GM12878 (cell line): ENCODE measurements around the gene TNK1.
"Not testable (repeated sequence)": the region's sequence is repeated elsewhere in the genome, so short reads cannot be mapped to it uniquely, and the experiment has no call there.

Source experiments
- KAT2A ChIP-seq: conservative IDR thresholded peaks from 2 replicates; pipeline ENCODE4 v1.6.1; 2011; ENCODE audit warnings: low read depth, low read length; ENCODE audit not compliant: control insufficient read depth
- MEF2A ChIP-seq: IDR thresholded peaks from 2 replicates; pipeline ENCODE4 v1.6.1; 2011; ENCODE audit warnings: low read depth, mild to moderate bottlenecking, low read length, moderate library complexity; ENCODE audit not compliant: insufficient read depth
- MYC ChIP-seq: IDR thresholded peaks from 2 replicates; pipeline ENCODE4 v1.6.1; 2011; ENCODE audit warnings: mild to moderate bottlenecking, low read length, moderate library complexity, inconsistent platforms; ENCODE audit not compliant: insufficient read depth, insufficient replicate concordance, insufficient read length, severe bottlenecking
- RAD21 ChIP-seq: IDR thresholded peaks from 2 replicates; pipeline ENCODE4 v1.6.1; 2011; ENCODE audit warnings: mild to moderate bottlenecking, low read depth, low read length, moderate library complexity; ENCODE audit not compliant: insufficient read depth
- TF ChIP-seq, protein P1 (sequence below), 3 experiments: IDR thresholded peaks in 2 of 3; conservative IDR thresholded peaks in 1 of 3; 2 replicates each; pipeline ENCODE4 v1.5.1; 2011; ENCODE audit warnings: low read depth in 3 of 3, low read length in 3 of 3, mild to moderate bottlenecking in 3 of 3, control low read depth in 2 of 3, moderate library complexity in 2 of 3, inconsistent platforms in 1 of 3, mixed read lengths in 1 of 3; ENCODE audit not compliant: control insufficient read depth in 2 of 3, insufficient read depth in 1 of 3; ENCODE audit errors: extremely low read depth in 1 of 3

DNA sequence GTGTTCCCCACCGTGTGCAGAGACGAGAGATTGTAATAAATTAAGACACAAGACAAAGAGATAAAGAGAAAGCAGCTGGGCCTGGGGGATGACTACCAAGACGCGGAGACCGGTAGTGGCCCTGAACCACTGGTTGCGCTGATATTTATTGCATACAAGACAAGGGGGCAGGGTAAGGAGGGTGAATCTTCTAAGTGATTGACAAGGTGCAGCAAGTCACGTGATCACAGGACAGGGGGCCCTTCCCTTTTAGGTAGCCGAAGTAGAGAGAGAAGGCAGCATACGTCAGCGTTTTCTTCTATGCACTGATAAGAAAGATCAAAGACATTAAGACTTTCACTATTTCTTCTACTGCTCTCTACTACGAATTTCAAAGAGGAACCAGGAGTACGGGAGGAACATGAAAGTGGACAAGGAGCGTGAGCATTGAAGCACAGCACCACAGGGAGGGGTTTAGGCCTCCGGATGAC, 48.3 kb upstream of the TNK1 start:
- TF ChIP-seq MEF2A, RAD21, KAT2A, MYC: not testable (repeated sequence)
- TF ChIP-seq, protein P1, sequence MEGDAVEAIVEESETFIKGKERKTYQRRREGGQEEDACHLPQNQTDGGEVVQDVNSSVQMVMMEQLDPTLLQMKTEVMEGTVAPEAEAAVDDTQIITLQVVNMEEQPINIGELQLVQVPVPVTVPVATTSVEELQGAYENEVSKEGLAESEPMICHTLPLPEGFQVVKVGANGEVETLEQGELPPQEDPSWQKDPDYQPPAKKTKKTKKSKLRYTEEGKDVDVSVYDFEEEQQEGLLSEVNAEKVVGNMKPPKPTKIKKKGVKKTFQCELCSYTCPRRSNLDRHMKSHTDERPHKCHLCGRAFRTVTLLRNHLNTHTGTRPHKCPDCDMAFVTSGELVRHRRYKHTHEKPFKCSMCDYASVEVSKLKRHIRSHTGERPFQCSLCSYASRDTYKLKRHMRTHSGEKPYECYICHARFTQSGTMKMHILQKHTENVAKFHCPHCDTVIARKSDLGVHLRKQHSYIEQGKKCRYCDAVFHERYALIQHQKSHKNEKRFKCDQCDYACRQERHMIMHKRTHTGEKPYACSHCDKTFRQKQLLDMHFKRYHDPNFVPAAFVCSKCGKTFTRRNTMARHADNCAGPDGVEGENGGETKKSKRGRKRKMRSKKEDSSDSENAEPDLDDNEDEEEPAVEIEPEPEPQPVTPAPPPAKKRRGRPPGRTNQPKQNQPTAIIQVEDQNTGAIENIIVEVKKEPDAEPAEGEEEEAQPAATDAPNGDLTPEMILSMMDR (IDR thresholded peaks at IDR 0.05 in 2 of 3, conservative IDR thresholded peaks at IDR 0.05 in 1 of 3; ENCODE audit: control insufficient read depth in 2 of 3, extremely low read depth in 1 of 3, insufficient read depth in 1 of 3, low read depth in 3 of 3, low read length in 3 of 3): not testable (repeated sequence)
